SU-DHL-6 (cell line): ENCODE data around the gene MYZAP.

Source experiments
- EZH2phosphoT487 ChIP-seq: fragments of 200-600 bp; sonication (generic), shearing (Covaris generic); conservative IDR thresholded peaks from 2 replicates; pipeline ENCODE4 v1.6.1; 2018; ENCODE audit warnings: mild to moderate bottlenecking, antibody characterized with exemption, low read length, moderate library complexity, mixed read lengths
- TF ChIP-seq, protein P1 (sequence below): fragments of 200-600 bp; sonication (generic); IDR thresholded peaks from one replicate; pipeline ENCODE4 v1.5.1; 2017; ENCODE audit warnings: antibody characterized with exemption, mild to moderate bottlenecking, low read length, moderate library complexity; ENCODE audit not compliant: insufficient read depth, poor library complexity, severe bottlenecking

DNA sequence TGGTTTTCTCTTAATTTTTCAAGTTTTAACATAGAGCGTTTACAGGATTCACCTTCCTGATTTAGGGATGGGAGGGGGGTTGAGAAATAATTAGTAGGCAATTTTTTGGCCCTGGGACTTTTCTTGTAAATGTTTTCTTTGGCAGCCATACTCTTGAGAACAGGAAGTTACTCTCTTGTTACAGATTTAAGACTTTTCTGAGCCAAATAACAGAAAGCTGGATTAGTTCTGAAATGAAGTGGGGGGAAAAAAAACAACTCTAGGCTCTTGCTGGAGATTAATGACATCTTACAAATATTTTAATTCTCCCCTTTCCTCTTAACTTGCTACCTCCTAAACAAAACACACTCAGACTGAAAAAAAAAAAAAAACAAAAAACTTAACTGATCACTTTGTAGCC, 101.0 kb downstream of the MYZAP start:
- TF ChIP-seq, protein P1, sequence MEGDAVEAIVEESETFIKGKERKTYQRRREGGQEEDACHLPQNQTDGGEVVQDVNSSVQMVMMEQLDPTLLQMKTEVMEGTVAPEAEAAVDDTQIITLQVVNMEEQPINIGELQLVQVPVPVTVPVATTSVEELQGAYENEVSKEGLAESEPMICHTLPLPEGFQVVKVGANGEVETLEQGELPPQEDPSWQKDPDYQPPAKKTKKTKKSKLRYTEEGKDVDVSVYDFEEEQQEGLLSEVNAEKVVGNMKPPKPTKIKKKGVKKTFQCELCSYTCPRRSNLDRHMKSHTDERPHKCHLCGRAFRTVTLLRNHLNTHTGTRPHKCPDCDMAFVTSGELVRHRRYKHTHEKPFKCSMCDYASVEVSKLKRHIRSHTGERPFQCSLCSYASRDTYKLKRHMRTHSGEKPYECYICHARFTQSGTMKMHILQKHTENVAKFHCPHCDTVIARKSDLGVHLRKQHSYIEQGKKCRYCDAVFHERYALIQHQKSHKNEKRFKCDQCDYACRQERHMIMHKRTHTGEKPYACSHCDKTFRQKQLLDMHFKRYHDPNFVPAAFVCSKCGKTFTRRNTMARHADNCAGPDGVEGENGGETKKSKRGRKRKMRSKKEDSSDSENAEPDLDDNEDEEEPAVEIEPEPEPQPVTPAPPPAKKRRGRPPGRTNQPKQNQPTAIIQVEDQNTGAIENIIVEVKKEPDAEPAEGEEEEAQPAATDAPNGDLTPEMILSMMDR, result no peak
- no peak for TF ChIP-seq EZH2phosphoT487
